Ectodermal cell (in vitro differentiated cells): ENCODE data around the gene NDUFB3.

Experiments used
- H3K27ac ChIP-seq: 2 replicates; pipeline ENCODE4 v1.7.0; 2013; ENCODE audit warnings: mild to moderate bottlenecking, low read depth, low read length; ENCODE audit not compliant: insufficient read depth, poor library complexity, severe bottlenecking
- H3K27me3 ChIP-seq: 2 replicates; pipeline ENCODE4 v1.7.0; 2013; ENCODE audit warnings: mild to moderate bottlenecking, low read length; ENCODE audit not compliant: insufficient read depth, control insufficient read depth, poor library complexity, severe bottlenecking
- H3K36me3 ChIP-seq: one replicate; pipeline ENCODE4 v1.7.0; 2013; ENCODE audit warnings: low read length; ENCODE audit not compliant: control insufficient read depth, insufficient read depth
- H3K4me1 ChIP-seq: one replicate; pipeline ENCODE4 v1.7.0; 2013; ENCODE audit warnings: low read length; ENCODE audit not compliant: control insufficient read depth, insufficient read depth
- H3K4me3 ChIP-seq: 2 replicates; pipeline ENCODE4 v1.7.0; 2013; ENCODE audit warnings: low read depth, low read length, control low read depth; ENCODE audit not compliant: insufficient read depth
- H3K9me3 ChIP-seq: 2 replicates; pipeline ENCODE4 v1.7.0; 2013; ENCODE audit warnings: mild to moderate bottlenecking, low read length, moderate library complexity; ENCODE audit not compliant: control insufficient read depth
- WGBS, 2 experiments: methylation state at CpG; one replicate each; pipeline ENCODE4 v1.1.7; 2013; ENCODE audit warnings: missing lambda C conversion rate in 2 of 2; 5-methylcytosine and 5-hydroxymethylcytosine counted together

The NDUFB3 gene

GRCh38 chr2:201084863-201085262 is 13.1 kb downstream of the NDUFB3 start:
- Histone ChIP-seq H3K4me1 (no peaks in the 10 kb centered on the region), H3K4me3 (no peak overlapping the region), H3K27me3 (no peaks in the 10 kb centered on the region), H3K9me3 (no peaks in the 10 kb centered on the region), H3K27ac (no peak overlapping the region), H3K36me3 (peaks cover 4% of the 10 kb centered on the region)
- WGBS, 2 experiments: 93 to 100% methylated on average over 2 of the region's 2 CpGs

DNA sequence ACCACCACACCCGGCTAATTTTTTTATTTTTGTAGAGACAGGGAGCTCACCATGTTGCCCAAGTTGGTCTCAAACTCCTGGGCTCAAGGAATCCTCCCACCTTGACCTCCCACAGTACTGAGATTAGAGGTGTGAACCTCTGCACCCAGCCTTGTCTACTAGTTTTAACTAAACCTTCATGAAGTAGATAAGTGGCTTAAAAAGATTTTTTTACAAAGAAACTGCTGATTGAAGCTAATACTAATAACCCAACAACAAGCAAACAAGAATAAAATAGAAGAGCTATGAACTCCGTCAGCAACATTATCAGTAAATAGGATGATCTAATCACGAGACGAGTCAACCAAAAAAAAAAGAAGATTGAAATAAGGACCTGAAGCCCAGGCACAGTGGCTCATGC is 18.8 kb downstream of the NDUFB3 start:
- 92 to 96% methylated on average over 4 of the region's 4 CpGs for WGBS, 2 experiments
- Histone ChIP-seq H3K27ac (no peak overlapping the region), H3K4me3 (no peak overlapping the region), H3K36me3 (peaks cover 4% of the 10 kb centered on the region), H3K27me3 (no peaks in the 10 kb centered on the region), H3K4me1 (no peaks in the 10 kb centered on the region), H3K9me3 (no peaks in the 10 kb centered on the region)

- H3K27me3 ChIP-seq: no peaks in the 10 kb centered on the region
- no peaks in the 10 kb centered on the region for H3K4me1 ChIP-seq
- H3K27ac ChIP-seq: no peak overlapping the region
- WGBS, 2 experiments: 95 to 97% methylated on average over 5 of the region's 5 CpGs
- H3K36me3 ChIP-seq: no peaks in the 10 kb centered on the region
- H3K4me3 ChIP-seq: no peak overlapping the region
- H3K9me3 ChIP-seq: no peaks in the 10 kb centered on the region
Observed at GRCh38 chr2:201093573-201093972, 21.8 kb downstream of the NDUFB3 start.

DNA sequence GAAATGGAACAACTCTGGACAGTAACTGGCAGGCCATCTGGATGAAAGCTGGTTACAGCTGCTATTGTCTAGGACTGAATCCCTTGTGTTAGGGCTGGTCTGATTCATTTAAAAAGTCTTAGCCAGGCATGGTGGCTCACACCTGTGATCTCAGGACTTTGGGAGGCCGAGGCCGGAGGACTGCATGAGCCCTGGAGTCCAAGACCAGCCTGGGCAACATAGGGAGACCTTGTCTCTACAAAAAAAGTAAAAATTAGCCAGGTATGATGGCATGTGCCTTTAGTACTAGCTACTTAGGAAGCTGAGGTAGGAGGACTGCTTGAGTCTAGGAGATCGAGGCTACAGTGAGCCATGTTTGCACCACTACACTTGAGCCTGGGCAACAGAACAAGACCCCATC is 28.7 kb downstream of the NDUFB3 start:
- Histone ChIP-seq H3K27ac (no peak overlapping the region), H3K4me1 (no peaks in the 10 kb centered on the region), H3K4me3 (no peak overlapping the region), H3K36me3 (no peaks in the 10 kb centered on the region), H3K9me3 (no peaks in the 10 kb centered on the region), H3K27me3 (no peaks in the 10 kb centered on the region)
- WGBS, 2 experiments: 94% methylated on average over 3 of the region's 3 CpGs

- WGBS, 2 experiments: 91 to 94% methylated on average over 1 of the region's 1 CpG
Observed at GRCh38 chr2:201105759-201106158, 34.0 kb downstream of the NDUFB3 start.

GRCh38 chr2:201107624-201108023 is 35.8 kb downstream of the NDUFB3 start:
- Histone ChIP-seq H3K27me3 (no peaks in the 10 kb centered on the region), H3K36me3 (no peaks in the 10 kb centered on the region), H3K4me3 (no peak overlapping the region), H3K27ac (no peak overlapping the region), H3K9me3 (no peaks in the 10 kb centered on the region), H3K4me1 (no peaks in the 10 kb centered on the region)
- 85 to 88% methylated on average over 2 of the region's 2 CpGs for WGBS, 2 experiments

More at GRCh38 chr2:201105759-201106158, 34.0 kb downstream of the NDUFB3 start:
- H3K36me3 ChIP-seq: no peaks in the 10 kb centered on the region
- H3K9me3 ChIP-seq: no peaks in the 10 kb centered on the region
- no peaks in the 10 kb centered on the region for H3K27me3 ChIP-seq
- no peaks in the 10 kb centered on the region for H3K4me1 ChIP-seq
- no peak overlapping the region for H3K4me3 ChIP-seq
- H3K27ac ChIP-seq: no peak overlapping the region

DNA sequence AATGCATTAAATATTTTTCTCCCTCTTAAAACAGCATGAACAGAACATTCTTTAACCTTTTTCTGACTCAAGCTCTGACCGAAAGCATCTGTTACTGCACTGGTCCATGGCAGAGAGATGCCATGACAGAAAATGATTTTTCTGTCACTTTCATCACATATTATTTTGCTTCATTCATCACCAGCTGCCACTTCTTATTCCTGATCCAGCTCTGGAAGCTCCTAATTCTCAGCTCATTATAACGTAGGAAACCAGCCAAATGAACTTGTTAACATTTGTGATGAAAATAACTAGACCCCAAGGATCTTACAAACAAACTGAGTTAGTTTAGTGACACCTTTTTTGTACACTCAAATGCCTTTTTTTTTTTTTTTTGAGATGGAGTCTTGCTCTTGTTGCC is 36.5 kb downstream of the NDUFB3 start:
- no peaks in the 10 kb centered on the region for H3K27me3 ChIP-seq
- H3K4me1 ChIP-seq: no peaks in the 10 kb centered on the region
- WGBS, 2 experiments: 89 to 96% methylated on average over 2 of the region's 2 CpGs

DNA sequence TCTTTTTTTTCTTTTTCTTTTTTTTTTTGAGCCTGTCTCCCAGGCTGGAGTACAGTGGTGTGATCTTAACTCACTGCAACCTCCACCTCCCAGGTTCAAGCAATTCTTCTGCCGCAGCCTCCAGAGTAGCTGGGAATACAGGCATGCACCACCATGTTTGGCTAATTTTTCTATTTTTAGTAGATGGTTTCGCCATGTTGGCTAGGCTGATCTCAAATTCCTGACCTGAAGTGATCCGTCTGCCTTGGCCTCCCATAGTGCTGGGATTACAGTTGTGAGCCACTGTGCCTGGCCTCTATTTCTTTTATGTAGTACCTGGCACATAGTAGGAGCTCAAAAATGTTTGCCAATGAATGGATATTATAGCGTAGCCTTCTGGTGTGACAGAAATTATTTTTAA is 37.4 kb downstream of the NDUFB3 start:
- Histone ChIP-seq H3K36me3 (no peaks in the 10 kb centered on the region), H3K4me1 (no peaks in the 10 kb centered on the region), H3K4me3 (no peak overlapping the region), H3K9me3 (no peaks in the 10 kb centered on the region), H3K27ac (no peak overlapping the region), H3K27me3 (no peaks in the 10 kb centered on the region)
- 92% methylated on average over 3 of the region's 4 CpGs for WGBS, 2 experiments

More for the DNA sequence above, 36.5 kb downstream of the NDUFB3 start:
- Histone ChIP-seq H3K9me3 (no peaks in the 10 kb centered on the region), H3K27ac (no peak overlapping the region), H3K4me3 (no peak overlapping the region), H3K36me3 (no peaks in the 10 kb centered on the region)

GRCh38 chr2:201110615-201111014 is 38.8 kb downstream of the NDUFB3 start:
- Histone ChIP-seq H3K36me3 (no peaks in the 10 kb centered on the region), H3K27me3 (no peaks in the 10 kb centered on the region), H3K9me3 (no peaks in the 10 kb centered on the region), H3K4me3 (no peak overlapping the region), H3K27ac (no peak overlapping the region), H3K4me1 (no peaks in the 10 kb centered on the region)

DNA sequence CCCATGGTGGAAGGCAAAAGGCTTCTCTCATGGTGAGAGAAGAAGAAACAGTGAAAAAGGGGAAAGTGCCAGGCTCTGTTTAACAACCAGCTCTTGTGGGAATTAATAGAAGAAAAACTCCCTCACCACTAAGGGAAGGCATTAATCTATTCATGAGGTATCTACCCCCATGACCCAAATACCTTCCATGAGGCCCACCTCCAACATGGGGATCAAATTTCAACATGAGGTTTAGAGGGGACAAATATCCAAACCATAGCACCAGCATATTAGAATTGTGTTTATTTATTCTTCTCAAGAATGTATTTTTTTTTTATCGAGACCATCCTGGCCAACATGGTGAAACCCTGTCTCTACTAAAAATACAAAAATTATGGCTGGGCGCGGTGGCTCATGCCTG is 39.3 kb downstream of the NDUFB3 start:
- Histone ChIP-seq H3K27me3 (no peaks in the 10 kb centered on the region), H3K27ac (no peak overlapping the region), H3K4me3 (no peak overlapping the region), H3K4me1 (no peaks in the 10 kb centered on the region), H3K9me3 (no peaks in the 10 kb centered on the region), H3K36me3 (no peaks in the 10 kb centered on the region)
- WGBS, 2 experiments: 91 to 93% methylated on average over 3 of the region's 3 CpGs

GRCh38 chr2:201114350-201114749 is 42.5 kb downstream of the NDUFB3 start:
- H3K4me3 ChIP-seq: no peak overlapping the region
- H3K27me3 ChIP-seq: peaks cover 7% of the 10 kb centered on the region
- no peaks in the 10 kb centered on the region for H3K36me3 ChIP-seq
- no peak overlapping the region for H3K27ac ChIP-seq
- no peaks in the 10 kb centered on the region for H3K9me3 ChIP-seq
- WGBS, 2 experiments: 94% methylated on average over 3 of the region's 4 CpGs
- no peaks in the 10 kb centered on the region for H3K4me1 ChIP-seq
